ENCODE data around the gene ERBB2.
"Not testable (repeated sequence)": the region's sequence is repeated elsewhere in the genome, so short reads cannot be mapped to it uniquely, and the experiment has no call there.

ERBB2 gene

DNA sequence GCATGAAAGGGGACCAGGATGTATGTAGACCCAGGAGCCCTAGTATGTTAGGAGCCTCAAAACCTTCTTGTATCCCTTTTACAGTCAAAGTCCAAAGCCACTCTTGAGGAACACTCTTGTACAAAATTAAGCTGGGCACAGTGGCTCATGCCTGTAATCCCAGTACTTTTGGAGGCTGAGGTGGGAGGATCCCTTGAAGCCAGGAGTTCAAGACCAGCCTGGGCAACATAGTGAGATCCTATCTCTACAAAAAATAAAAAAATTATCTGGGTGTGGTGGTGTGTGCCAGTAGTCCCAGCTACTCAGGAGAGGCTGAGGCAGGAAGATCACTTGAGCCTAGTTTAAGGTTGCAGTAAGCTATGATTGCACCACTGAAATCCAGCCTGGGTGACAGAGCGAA lies 26.1 kb downstream of the ERBB2 start:
- DNase-seq (ENCODE audit: low spot score), result not testable (repeated sequence)

DNA sequence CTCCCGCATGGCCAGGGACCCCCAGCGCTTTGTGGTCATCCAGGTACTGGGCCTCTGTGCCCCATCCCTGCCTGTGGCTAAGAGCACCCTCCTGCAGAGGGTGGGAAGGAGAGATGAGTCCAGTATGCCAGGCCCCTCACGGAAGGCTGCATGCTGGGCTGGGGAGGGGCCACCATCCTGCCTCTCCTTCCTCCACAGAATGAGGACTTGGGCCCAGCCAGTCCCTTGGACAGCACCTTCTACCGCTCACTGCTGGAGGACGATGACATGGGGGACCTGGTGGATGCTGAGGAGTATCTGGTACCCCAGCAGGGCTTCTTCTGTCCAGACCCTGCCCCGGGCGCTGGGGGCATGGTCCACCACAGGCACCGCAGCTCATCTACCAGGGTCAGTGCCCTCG lies 26.8 kb downstream of the ERBB2 start:
- DNase-seq (ENCODE audit: low spot score), result no peak

DNA sequence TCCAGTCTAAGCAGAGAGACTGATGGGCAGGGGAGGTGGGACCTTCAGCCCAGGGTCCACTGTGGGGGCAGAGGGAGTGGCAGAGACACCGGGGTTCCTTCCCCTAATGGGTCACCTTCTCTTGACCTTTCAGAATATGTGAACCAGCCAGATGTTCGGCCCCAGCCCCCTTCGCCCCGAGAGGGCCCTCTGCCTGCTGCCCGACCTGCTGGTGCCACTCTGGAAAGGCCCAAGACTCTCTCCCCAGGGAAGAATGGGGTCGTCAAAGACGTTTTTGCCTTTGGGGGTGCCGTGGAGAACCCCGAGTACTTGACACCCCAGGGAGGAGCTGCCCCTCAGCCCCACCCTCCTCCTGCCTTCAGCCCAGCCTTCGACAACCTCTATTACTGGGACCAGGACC lies 27.7 kb downstream of the ERBB2 start:
- no peak for DNase-seq (ENCODE audit: low spot score)

DNA sequence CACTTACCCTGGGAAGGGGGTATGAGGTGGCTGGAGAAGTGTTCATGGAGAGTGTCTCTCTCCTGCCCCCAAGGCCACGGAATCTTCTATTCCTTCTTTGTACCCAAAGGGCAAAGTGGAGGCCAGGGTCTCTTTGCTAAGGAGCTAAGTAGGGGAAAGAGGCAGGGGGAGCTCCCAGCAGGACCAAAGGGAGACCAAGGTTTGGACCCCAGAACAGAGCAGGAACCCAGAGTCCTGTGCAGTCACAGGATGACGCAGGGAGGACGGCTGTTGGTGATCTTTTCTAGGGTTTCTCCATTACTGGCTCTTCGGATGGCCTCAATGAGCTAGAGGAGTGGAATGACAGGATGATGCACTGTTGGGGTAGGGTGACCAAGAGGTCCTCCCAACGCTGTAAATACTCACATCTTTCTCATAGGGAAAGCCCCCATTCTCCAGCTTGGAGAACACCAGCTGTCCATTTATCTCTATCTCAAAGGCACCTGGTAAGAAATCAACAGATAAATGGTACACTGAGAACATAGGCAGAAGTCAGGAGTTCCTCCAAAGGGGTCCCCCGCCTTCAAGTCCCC lies 29.5 kb downstream of the ERBB2 start:
- DNase-seq (ENCODE audit: low spot score), result no peak

GRCh38 chr17:39730095-39730921 lies 30.4 kb downstream of the ERBB2 start, which contains the start of gene MIEN1:
MIEN1 (minus strand) TSS chr17:39730532; CDS start chr17:39730495, 37 bp downstream.
- peak; percentile 83 for DNase-seq (ENCODE audit: low spot score)

DNA sequence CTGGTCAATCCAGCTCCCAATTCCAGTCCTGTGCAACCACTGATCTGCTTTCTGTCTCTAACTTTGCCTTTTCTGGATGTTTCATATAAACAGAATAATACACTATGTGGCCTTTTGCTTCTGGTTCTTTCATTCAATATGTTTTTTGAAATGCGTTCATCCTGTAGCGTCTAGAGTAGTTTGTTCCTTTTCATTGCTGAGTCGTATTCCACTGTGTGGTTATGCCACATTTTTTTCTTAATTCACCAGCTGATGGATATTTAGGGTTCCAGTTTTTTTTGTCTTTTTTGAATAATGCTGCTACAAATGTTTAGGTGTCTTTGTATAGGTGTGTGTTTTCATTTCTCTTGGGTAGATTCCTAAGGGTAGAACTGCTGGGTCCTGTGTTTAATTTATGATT lies 32.7 kb downstream of the ERBB2 start:
- no peak for DNase-seq (ENCODE audit: low spot score)

- DNase-seq (ENCODE audit: low spot score), result no peak
Measured at GRCh38 chr17:39735882-39736281, 36.0 kb downstream of the ERBB2 start.

- DNase-seq (ENCODE audit: low spot score), result no peak
Measured at GRCh38 chr17:39736319-39737165, 36.7 kb downstream of the ERBB2 start.

DNA sequence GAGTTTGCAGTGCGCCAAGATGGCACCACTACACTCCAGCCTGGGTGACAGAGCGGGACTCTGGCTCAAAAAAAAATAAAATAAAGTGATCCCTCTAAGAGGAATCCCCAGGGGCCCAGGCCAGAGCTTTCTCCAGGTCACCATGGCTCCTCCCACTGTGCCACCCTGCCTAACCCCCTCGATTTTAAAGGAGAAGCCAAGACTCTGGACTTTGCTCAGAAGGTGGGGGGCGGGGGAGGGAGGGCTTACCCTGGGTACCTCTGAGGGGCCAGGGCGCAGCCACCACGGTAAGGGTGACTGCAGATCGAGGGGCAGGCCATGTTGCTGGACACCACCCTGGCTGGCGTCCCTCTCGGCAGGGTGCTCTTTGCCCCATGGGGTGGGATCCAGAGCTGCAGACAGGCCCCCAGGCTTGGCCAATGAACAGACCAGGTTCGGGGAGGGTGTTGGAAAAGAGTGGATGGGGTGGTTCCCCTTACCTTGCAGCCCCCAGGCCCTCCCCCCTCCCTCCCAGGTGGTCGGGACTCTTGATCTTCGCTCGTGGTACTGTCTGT lies 37.4 kb downstream of the ERBB2 start:
- DNase-seq (ENCODE audit: low spot score), result no peak

- no peak for DNase-seq (ENCODE audit: low spot score)
Measured at GRCh38 chr17:39737760-39738567, 38.1 kb downstream of the ERBB2 start, which contains the start of gene GRB7. GRB7 (plus strand) TSS chr17:39737938; CDS start chr17:39742302, 4,364 bp downstream.

DNA sequence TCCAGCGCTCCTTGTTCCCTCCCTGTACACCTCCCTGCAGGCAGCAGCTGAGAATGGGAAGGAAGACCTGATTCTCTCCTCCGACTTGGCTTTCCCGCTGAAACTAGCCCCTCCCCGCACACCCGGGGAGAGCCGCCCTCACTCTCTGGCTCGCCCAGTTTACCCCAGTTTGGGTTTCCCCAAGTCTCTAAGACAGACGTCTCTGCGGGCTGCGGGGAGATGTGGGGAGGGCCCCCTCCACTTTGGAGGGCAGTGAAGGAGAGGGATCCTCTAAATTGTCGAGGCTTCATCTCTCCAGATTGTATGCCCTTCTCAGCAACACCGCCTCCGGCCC lies 38.7 kb downstream of the ERBB2 start:
- DNase-seq (ENCODE audit: low spot score), result no peak

- peak; percentile 87 for DNase-seq (ENCODE audit: low spot score)
Measured at GRCh38 chr17:39738983-39739884, 39.4 kb downstream of the ERBB2 start.

DNA sequence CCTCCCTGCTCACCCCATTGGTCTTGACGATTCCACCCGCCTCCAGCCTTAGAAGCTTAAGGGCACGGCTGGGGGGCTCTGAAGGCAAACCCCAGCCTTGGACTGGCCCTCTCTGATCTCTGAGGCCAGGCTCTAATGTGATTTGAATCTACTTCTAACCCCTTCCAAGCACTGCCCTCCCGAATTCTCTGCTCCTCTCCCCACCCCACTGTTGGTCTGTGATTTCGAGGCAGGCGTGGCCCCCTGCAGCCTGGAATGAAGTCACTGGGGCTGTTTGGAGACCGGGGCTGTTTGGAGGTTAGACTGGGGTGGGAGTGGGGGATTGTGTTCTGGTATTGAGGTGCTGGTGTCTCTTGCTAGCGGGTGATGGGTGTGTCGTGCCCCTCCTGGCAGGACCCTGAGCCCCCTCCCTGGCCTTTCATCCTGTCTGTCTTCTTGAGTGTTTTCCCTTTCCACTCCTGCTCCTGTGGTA lies 40.1 kb downstream of the ERBB2 start:
- DNase-seq (ENCODE audit: low spot score), result no peak

- no peak for DNase-seq (ENCODE audit: low spot score)
Measured at GRCh38 chr17:39740357-39741111, 40.7 kb downstream of the ERBB2 start.

DNA sequence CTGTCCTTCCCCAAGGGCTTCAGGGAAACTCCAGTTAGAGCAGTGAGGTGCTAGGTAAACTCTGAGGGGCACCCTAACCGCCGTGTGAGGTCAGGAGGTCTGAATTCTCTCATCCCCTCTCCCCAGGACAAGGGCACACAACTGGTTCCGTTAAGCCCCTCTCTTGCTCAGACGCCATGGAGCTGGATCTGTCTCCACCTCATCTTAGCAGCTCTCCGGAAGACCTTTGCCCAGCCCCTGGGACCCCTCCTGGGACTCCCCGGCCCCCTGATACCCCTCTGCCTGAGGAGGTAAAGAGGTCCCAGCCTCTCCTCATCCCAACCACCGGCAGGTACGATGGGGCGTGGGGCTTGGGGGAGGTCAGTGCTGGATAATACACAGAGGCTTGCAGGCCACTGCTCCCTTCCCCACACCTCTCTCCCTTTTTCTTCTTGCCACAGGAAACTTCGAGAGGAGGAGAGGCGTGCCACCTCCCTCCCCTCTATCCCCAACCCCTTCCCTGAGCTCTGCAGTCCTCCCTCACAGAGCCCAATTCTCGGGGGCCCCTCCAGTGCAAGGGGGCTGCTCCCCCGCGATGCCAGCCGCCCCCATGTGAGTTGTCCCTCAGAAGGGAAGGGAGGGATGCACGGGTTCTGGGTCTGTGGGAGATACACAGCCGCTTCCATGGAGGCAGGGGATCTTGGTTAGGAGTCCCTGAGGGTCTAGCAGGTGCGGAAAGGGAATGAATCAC lies 42.4 kb downstream of the ERBB2 start:
- no peak for DNase-seq (ENCODE audit: low spot score)

GRCh38 chr17:39742856-39743436 lies 43.1 kb downstream of the ERBB2 start:
- no peak for DNase-seq (ENCODE audit: low spot score)

GRCh38 chr17:39744075-39744835 lies 44.4 kb downstream of the ERBB2 start:
- no peak for DNase-seq (ENCODE audit: low spot score)

- DNase-seq (ENCODE audit: low spot score), result no peak
Measured at GRCh38 chr17:39744836-39745215, 45.0 kb downstream of the ERBB2 start.

Measured in HuH-7.5 (cell line).